Measurements from ENCODE around the gene VIT.
"Not testable (repeated sequence)": the region's sequence is repeated elsewhere in the genome, so short reads cannot be mapped to it uniquely, and the experiment has no call there.

Gene VIT

GRCh38 chr2:36809069-36809445 lies 112.5 kb downstream of the VIT start:
- DNase-seq: no peak

- no peak for DNase-seq
Observed at GRCh38 chr2:36811071-36811470, 114.6 kb downstream of the VIT start.

GRCh38 chr2:36812196-36812595 lies 115.7 kb downstream of the VIT start:
- no peak for DNase-seq

- DNase-seq: no peak
Observed at GRCh38 chr2:36818542-36818941, 122.0 kb downstream of the VIT start.

- no peak for DNase-seq
Observed at GRCh38 chr2:36819095-36819711, 122.7 kb downstream of the VIT start.

- no peak for DNase-seq
Observed at GRCh38 chr2:36820942-36821605, 124.6 kb downstream of the VIT start.

GRCh38 chr2:36823862-36824261 lies 127.4 kb downstream of the VIT start:
- no peak for DNase-seq

- no peak for DNase-seq
Observed at GRCh38 chr2:36824273-36824672, 127.8 kb downstream of the VIT start.

- not testable (repeated sequence) for DNase-seq
Observed at GRCh38 chr2:36824683-36825082, 128.2 kb downstream of the VIT start.

- DNase-seq: no peak
Observed at GRCh38 chr2:36831185-36831584, 134.7 kb downstream of the VIT start.

- no peak for DNase-seq
Observed at GRCh38 chr2:36834203-36834602, 137.7 kb downstream of the VIT start.

- no peak for DNase-seq
Observed at GRCh38 chr2:36834731-36835524, 138.4 kb downstream of the VIT start.

GRCh38 chr2:36839976-36840617 lies 143.6 kb downstream of the VIT start:
- no peak for DNase-seq

GRCh38 chr2:36843838-36844237 lies 147.3 kb downstream of the VIT start:
- DNase-seq: no peak

- DNase-seq: no peak
Observed at GRCh38 chr2:36849265-36849664, 152.8 kb downstream of the VIT start.

GRCh38 chr2:36854241-36854640 lies 157.7 kb downstream of the VIT start:
- no peak for DNase-seq

- DNase-seq: no peak
Observed at GRCh38 chr2:36855429-36855828, 158.9 kb downstream of the VIT start.

GRCh38 chr2:36857713-36858112 lies 161.2 kb downstream of the VIT start:
- DNase-seq: no peak

- no peak for DNase-seq
Observed at GRCh38 chr2:36858551-36859365, 162.3 kb downstream of the VIT start.

GRCh38 chr2:36859366-36859792 lies 162.9 kb downstream of the VIT start:
- no peak for DNase-seq

GRCh38 chr2:36861896-36862295 lies 165.4 kb downstream of the VIT start:
- no peak for DNase-seq

All from CD4-positive, alpha-beta T cell treated with Interferon gamma for 1 hour (primary cell).